ENCODE measurements around the gene GTF3C1.
A peak's percentile ranks its signal among the peaks of the same experiment; 100 is the strongest.

Gene GTF3C1

GRCh38 chr16:27566417-27566816 is 16.7 kb upstream of the GTF3C1 start:
- DNase-seq = no peak

- no peak for DNase-seq
These were observed 14.5 kb upstream of the GTF3C1 start for GRCh38 chr16:27564224-27564623.

- no peak for DNase-seq
These were observed 11.5 kb upstream of the GTF3C1 start for GRCh38 chr16:27561216-27561615.

- no peak for DNase-seq
These were observed 9.2 kb upstream of the GTF3C1 start for GRCh38 chr16:27558932-27559331.

- no peak for DNase-seq
These were observed 8.7 kb upstream of the GTF3C1 start for GRCh38 chr16:27558434-27558833.

GRCh38 chr16:27556471-27556870 is 6.8 kb upstream of the GTF3C1 start:
- DNase-seq = no peak

- no peak for DNase-seq
These were observed 1.3 kb upstream of the GTF3C1 start for GRCh38 chr16:27551036-27551435.

GRCh38 chr16:27550582-27550920 is 838 bp upstream of the GTF3C1 start:
- peak; percentile 28 for DNase-seq

- DNase-seq = no peak
These were observed 308 bp downstream of the GTF3C1 start for GRCh38 chr16:27549464-27549745.

- DNase-seq = no peak
These were observed 1.9 kb downstream of the GTF3C1 start for GRCh38 chr16:27547851-27548250.

GRCh38 chr16:27547134-27547533 is 2.6 kb downstream of the GTF3C1 start:
- DNase-seq = peak; percentile 59

- no peak for DNase-seq
These were observed 5.0 kb downstream of the GTF3C1 start for GRCh38 chr16:27544671-27545070.

GRCh38 chr16:27543801-27544200 is 5.9 kb downstream of the GTF3C1 start:
- DNase-seq = no peak

GRCh38 chr16:27539636-27540035 is 10.1 kb downstream of the GTF3C1 start:
- DNase-seq = no peak

- DNase-seq = no peak
These were observed 10.6 kb downstream of the GTF3C1 start for GRCh38 chr16:27539120-27539519.

- DNase-seq = no peak
These were observed 11.2 kb downstream of the GTF3C1 start for GRCh38 chr16:27538528-27538927.

GRCh38 chr16:27534256-27534655 is 15.5 kb downstream of the GTF3C1 start:
- no peak for DNase-seq

- no peak for DNase-seq
These were observed 17.6 kb downstream of the GTF3C1 start for GRCh38 chr16:27531826-27532800.

GRCh38 chr16:27531186-27531585 is 18.5 kb downstream of the GTF3C1 start:
- DNase-seq = no peak

GRCh38 chr16:27529962-27530361 is 19.8 kb downstream of the GTF3C1 start:
- DNase-seq = peak; percentile 28

- DNase-seq = no peak
These were observed 21.4 kb downstream of the GTF3C1 start for GRCh38 chr16:27528294-27528693.

GRCh38 chr16:27526180-27526579 is 23.5 kb downstream of the GTF3C1 start:
- DNase-seq = no peak

- DNase-seq = no peak
These were observed 27.5 kb downstream of the GTF3C1 start for GRCh38 chr16:27522173-27522707.

GRCh38 chr16:27520982-27521673 is 28.6 kb downstream of the GTF3C1 start:
- no peak for DNase-seq

Measured in kidney glomerular epithelial cell (primary cell).